ENCODE results near the gene TMEM150B. TPM values are rescaled to one million over a fixed set of nuclear protein-coding genes. Genes with fewer than 3 reads are reported as not detected.

Gene TMEM150B
- total RNA-seq, 1 experiment from 2014 or later = not detected

GRCh38 chr19:55273978-55274707 lies 51.0 kb downstream of the TMEM150B start:
- peaks cover 55% of the 10 kb centered on the region for H3K36me3 Mint-ChIP-seq (ENCODE audit: insufficient read depth, unreplicated experiment)
- H3K4me1 Mint-ChIP-seq (ENCODE audit: low read depth, unreplicated experiment) = no peaks in the 10 kb centered on the region
- no peak for DNase-seq
- no TSS peak for BruUV-seq (replicated peaks)
- CTCF ChIA-PET = no interaction called here
- H3K27me3 Mint-ChIP-seq (ENCODE audit: unreplicated experiment) = no peaks in the 10 kb centered on the region
- H3K27ac Mint-ChIP-seq (ENCODE audit: unreplicated experiment) = no peak overlapping the region
- H3K4me3 Mint-ChIP-seq (ENCODE audit: low read depth, unreplicated experiment) = no peak overlapping the region
- no peaks in the 10 kb centered on the region for H3K9me3 Mint-ChIP-seq (ENCODE audit: low read depth, unreplicated experiment)
- intact Hi-C loops (cut with micrococcal nuclease; ENCODE audit: unreplicated experiment) = no loop called here
- no peak for TF ChIP-seq CTCF (IDR thresholded peaks at IDR 0.05; ENCODE audit: unreplicated experiment)

GRCh38 chr19:55272142-55272541 lies 53.0 kb downstream of the TMEM150B start:
- CTCF ChIA-PET = no interaction called here
- no peaks in the 10 kb centered on the region for H3K9me3 Mint-ChIP-seq (ENCODE audit: low read depth, unreplicated experiment)
- no peaks in the 10 kb centered on the region for H3K27me3 Mint-ChIP-seq (ENCODE audit: unreplicated experiment)
- no peak for DNase-seq
- H3K36me3 Mint-ChIP-seq (ENCODE audit: insufficient read depth, unreplicated experiment) = peaks cover 37% of the 10 kb centered on the region
- no TSS peak for BruUV-seq (replicated peaks)
- intact Hi-C loops (cut with micrococcal nuclease; ENCODE audit: unreplicated experiment) = no loop called here
- H3K27ac Mint-ChIP-seq (ENCODE audit: unreplicated experiment) = no peak overlapping the region
- no peaks in the 10 kb centered on the region for H3K4me1 Mint-ChIP-seq (ENCODE audit: low read depth, unreplicated experiment)
- H3K4me3 Mint-ChIP-seq (ENCODE audit: low read depth, unreplicated experiment) = no peak overlapping the region
- no peak for TF ChIP-seq CTCF (IDR thresholded peaks at IDR 0.05; ENCODE audit: unreplicated experiment)

GRCh38 chr19:55270172-55270942 lies 54.8 kb downstream of the TMEM150B start:
- Mint-ChIP-seq H3K4me3 (ENCODE audit: low read depth, unreplicated experiment) (no peak overlapping the region), H3K4me1 (ENCODE audit: low read depth, unreplicated experiment) (no peaks in the 10 kb centered on the region), H3K27me3 (ENCODE audit: unreplicated experiment) (no peaks in the 10 kb centered on the region), H3K36me3 (ENCODE audit: insufficient read depth, unreplicated experiment) (peaks cover 38% of the 10 kb centered on the region), H3K9me3 (ENCODE audit: low read depth, unreplicated experiment) (peaks cover 7% of the 10 kb centered on the region), H3K27ac (ENCODE audit: unreplicated experiment) (no peak overlapping the region)
- DNase-seq = no peak
- CTCF ChIA-PET = interaction anchor here (0.9 kb wide), 1 partner anchor 11 kb away, joined by 3 read pairs; the partner anchor contains the start of gene PPP6R1
- BruUV-seq (replicated peaks) = no TSS peak
- intact Hi-C loops (cut with micrococcal nuclease; ENCODE audit: unreplicated experiment) = no loop called here
- no peak for TF ChIP-seq CTCF (IDR thresholded peaks at IDR 0.05; ENCODE audit: unreplicated experiment)

- CTCF ChIA-PET = interaction anchor here (0.9 kb wide), 1 partner anchor 10 kb away, joined by 3 read pairs; the partner anchor contains the start of gene PPP6R1
- H3K27me3 Mint-ChIP-seq (ENCODE audit: unreplicated experiment) = no peaks in the 10 kb centered on the region
- no peak for DNase-seq
- BruUV-seq (replicated peaks) = no TSS peak
- TF ChIP-seq CTCF (IDR thresholded peaks at IDR 0.05; ENCODE audit: unreplicated experiment) = no peak
- H3K9me3 Mint-ChIP-seq (ENCODE audit: low read depth, unreplicated experiment) = peaks cover 7% of the 10 kb centered on the region
- H3K4me1 Mint-ChIP-seq (ENCODE audit: low read depth, unreplicated experiment) = no peaks in the 10 kb centered on the region
- H3K27ac Mint-ChIP-seq (ENCODE audit: unreplicated experiment) = no peak overlapping the region
- H3K4me3 Mint-ChIP-seq (ENCODE audit: low read depth, unreplicated experiment) = no peak overlapping the region
- intact Hi-C loops (cut with micrococcal nuclease; ENCODE audit: unreplicated experiment) = no loop called here
- peaks cover 43% of the 10 kb centered on the region for H3K36me3 Mint-ChIP-seq (ENCODE audit: insufficient read depth, unreplicated experiment)
Measured at GRCh38 chr19:55269299-55269698, 55.8 kb downstream of the TMEM150B start.

All from Calu3 (cell line).